Endothelial cell of umbilical vein (primary cell): ENCODE measurements around the gene NPPA. TPM values are rescaled to one million over a fixed set of nuclear protein-coding genes. Genes with fewer than 3 reads are reported as not detected.

Experiments used
- BruUV-seq: library from RNA; stranded (reverse); fragments of 400-500 nt; replicated peaks from 2 replicates; lab custom pipeline; 2021; lab: Mats Ljungman, UMichigan
- CTCF ChIA-PET: fragments of 300-600, 350-600 bp; sonication (Branson Sonifier 250); formaldehyde crosslinking; loops from one replicate; lab custom pipeline; 2021; ENCODE audit warnings: antibody characterized with exemption, inconsistent platforms; lab: Charles Lee
- POLR2A ChIA-PET: fragments of 300-600, 350-600 bp; sonication (Branson Sonifier 250); formaldehyde crosslinking; loops from one replicate; lab custom pipeline; 2021; ENCODE audit warnings: antibody characterized with exemption, inconsistent platforms; lab: Charles Lee
- DNase-seq: peaks from one replicate; pipeline ENCODE4 v3.0.0-alpha.2; 2011; ENCODE audit warnings: low read depth, low spot score
- FAIRE-seq: peaks from 2 replicates; lab custom pipeline; 2011; peaks lifted over from hg19 to GRCh38; lab: Jason Lieb, UNC
- H2AFZ ChIP-seq: 2 replicates; pipeline ENCODE4 v1.6.0; 2012; ENCODE audit warnings: low read depth, low read length, control low read depth, inconsistent platforms
- H3K27ac ChIP-seq: 2 replicates; pipeline ENCODE4 v1.5.1; 2011; ENCODE audit warnings: low read depth, mild to moderate bottlenecking, control low read depth, low read length, moderate library complexity; ENCODE audit not compliant: insufficient read depth
- H3K27me3 ChIP-seq, 2 experiments: 2 replicates each; pipeline versions ENCODE4 v1.6.0 to v1.6.1; 2011; ENCODE audit warnings: low read length in 2 of 2, mixed read lengths in 1 of 2; ENCODE audit not compliant: control insufficient read depth in 2 of 2, insufficient read depth in 2 of 2
- H3K36me3 ChIP-seq, 2 experiments: 2 replicates in 1 of 2; 3 replicates in 1 of 2; pipeline ENCODE4 v1.5.1; 2011; ENCODE audit warnings: low read length in 2 of 2, mild to moderate bottlenecking in 1 of 2, moderate library complexity in 1 of 2; ENCODE audit not compliant: control insufficient read depth in 2 of 2, insufficient read depth in 2 of 2; ENCODE audit errors: extremely low read depth in 1 of 2
- H3K4me1 ChIP-seq: 3 replicates; pipeline ENCODE4 v1.5.1; 2011; ENCODE audit warnings: mild to moderate bottlenecking, low read length; ENCODE audit not compliant: control insufficient read depth, insufficient read depth; ENCODE audit errors: extremely low read depth
- H3K4me2 ChIP-seq: 2 replicates; pipeline ENCODE4 v1.6.1; 2011; ENCODE audit warnings: low read length, control low read depth, mixed read lengths; ENCODE audit not compliant: insufficient read depth
- H3K4me3 ChIP-seq, 3 experiments: fragments of 200-600 bp in 1 of 3; sonication (generic), shearing (Covaris generic) in 1 of 3; replicated peaks in 1 of 3; 2 replicates each; pipeline ENCODE4 v1.5.1; 2011 to 2016; ENCODE audit warnings: control low read depth in 3 of 3, low read length in 3 of 3, mild to moderate bottlenecking in 2 of 3, inconsistent platforms in 1 of 3, low read depth in 1 of 3, moderate library complexity in 1 of 3; ENCODE audit not compliant: insufficient read depth in 1 of 3
- H3K79me2 ChIP-seq: 2 replicates; pipeline ENCODE4 v1.6.0; 2012; ENCODE audit warnings: low read length, inconsistent platforms; ENCODE audit not compliant: control insufficient read depth, insufficient read depth
- H3K9ac ChIP-seq: replicated peaks from 2 replicates; pipeline ENCODE3; 2011; ENCODE audit warnings: low read length, control low read depth; ENCODE audit not compliant: insufficient read depth; ENCODE audit errors: extremely low read depth
- H3K9me1 ChIP-seq: replicated peaks from 3 replicates; pipeline ENCODE4 v1.6.0; 2011; ENCODE audit warnings: mild to moderate bottlenecking, low read length; ENCODE audit not compliant: control insufficient read depth, insufficient read depth; ENCODE audit errors: extremely low read depth
- H3K9me3 ChIP-seq: replicated peaks from 2 replicates; pipeline ENCODE4 v1.5.1; 2012; ENCODE audit warnings: low read length, inconsistent platforms; ENCODE audit not compliant: control insufficient read depth, insufficient read depth
- H4K20me1 ChIP-seq: replicated peaks from 2 replicates; pipeline ENCODE3; 2011; ENCODE audit warnings: mild to moderate bottlenecking, low read length; ENCODE audit not compliant: control insufficient read depth, insufficient read depth; ENCODE audit errors: extremely low read depth
- EZH2 ChIP-seq: IDR thresholded peaks from 2 replicates; pipeline ENCODE4 v1.6.1; 2012; ENCODE audit warnings: borderline replicate concordance, low read depth, mild to moderate bottlenecking, moderate library complexity, low read length, inconsistent platforms; ENCODE audit not compliant: severe bottlenecking
- FOS ChIP-seq: IDR thresholded peaks from 2 replicates; pipeline ENCODE4 v1.6.1; 2011; ENCODE audit warnings: mild to moderate bottlenecking, low read length, moderate library complexity, borderline replicate concordance; ENCODE audit not compliant: insufficient read depth
- GATA2 ChIP-seq: IDR thresholded peaks from 2 replicates; pipeline ENCODE4 v1.7.0; 2011; ENCODE audit warnings: low read depth, mild to moderate bottlenecking, moderate library complexity, mixed read lengths, low read length; ENCODE audit not compliant: insufficient read length, insufficient read depth
- JUN ChIP-seq: IDR thresholded peaks from 2 replicates; pipeline ENCODE4 v1.6.1; 2011; ENCODE audit warnings: borderline replicate concordance, low read depth; ENCODE audit not compliant: insufficient read length, insufficient read depth
- MYC ChIP-seq: IDR thresholded peaks from one replicate; pipeline ENCODE4 v1.6.1; 2011; ENCODE audit warnings: mild to moderate bottlenecking, low read depth, low read length
- POLR2A ChIP-seq: IDR thresholded peaks from 2 replicates; pipeline ENCODE4 v1.6.1; 2012; ENCODE audit warnings: low read depth, mild to moderate bottlenecking, control low read depth, low read length
- POLR2AphosphoS5 ChIP-seq: IDR thresholded peaks from 2 replicates; pipeline ENCODE4 v1.6.1; 2012; ENCODE audit warnings: low read depth, mild to moderate bottlenecking, control low read depth, low read length, moderate library complexity; ENCODE audit not compliant: insufficient read depth
- dilution Hi-C: fragments of 300-500 bp; cut with MboI; formaldehyde crosslinking; loops from one replicate; pipeline ENCODE4 v1.15.0; 2019; ENCODE audit warnings: low sequenced_read_pairs; ENCODE audit not compliant: extremely low pct_ligation_motif_present
- intact Hi-C: fragments of 100-400 bp; cut with micrococcal nuclease; formaldehyde crosslinking; loops from one replicate; pipeline ENCODE4 v1.10.0; 2022
- polyA plus RNA-seq, 4 experiments: library from polyadenylated mRNA; depleted of rRNA in 3 of 4; stranded (reverse) in 3 of 4; unstranded in 1 of 4; fragments of >200 nt; gene quantifications; 2 replicates each; pipeline versions ENCODE4 v1.2.1 to v1.2.3, GENCODE V29; 2011 to 2012; ENCODE audit warnings: missing spikeins in 1 of 4
- total RNA-seq: library from RNA; stranded (reverse); gene quantifications from 2 replicates; pipeline ENCODE4 v1.2.3, GENCODE V29; 2021
- TF ChIP-seq, protein P1 (sequence below): IDR thresholded peaks from 2 replicates; pipeline ENCODE4 v1.6.1; 2011; ENCODE audit not compliant: insufficient read depth, insufficient read length
- TF ChIP-seq, protein P2 (sequence below), 2 donors: IDR thresholded peaks; 1 replicate in 1 of 2; 2 replicates in 1 of 2; pipeline ENCODE4 v1.5.1; 2011; ENCODE audit warnings: low read length in 2 of 2, mild to moderate bottlenecking in 2 of 2, moderate library complexity in 2 of 2, control low read depth in 1 of 2, inconsistent platforms in 1 of 2, low read depth in 1 of 2; ENCODE audit not compliant: insufficient read depth in 1 of 2; ENCODE audit errors: extremely low read depth in 1 of 2

NPPA gene
- total and polyA plus RNA-seq, 2 donors (not counting 3 experiments of a cell fraction or from before 2014, with no cell fraction given) = not detected

DNA sequence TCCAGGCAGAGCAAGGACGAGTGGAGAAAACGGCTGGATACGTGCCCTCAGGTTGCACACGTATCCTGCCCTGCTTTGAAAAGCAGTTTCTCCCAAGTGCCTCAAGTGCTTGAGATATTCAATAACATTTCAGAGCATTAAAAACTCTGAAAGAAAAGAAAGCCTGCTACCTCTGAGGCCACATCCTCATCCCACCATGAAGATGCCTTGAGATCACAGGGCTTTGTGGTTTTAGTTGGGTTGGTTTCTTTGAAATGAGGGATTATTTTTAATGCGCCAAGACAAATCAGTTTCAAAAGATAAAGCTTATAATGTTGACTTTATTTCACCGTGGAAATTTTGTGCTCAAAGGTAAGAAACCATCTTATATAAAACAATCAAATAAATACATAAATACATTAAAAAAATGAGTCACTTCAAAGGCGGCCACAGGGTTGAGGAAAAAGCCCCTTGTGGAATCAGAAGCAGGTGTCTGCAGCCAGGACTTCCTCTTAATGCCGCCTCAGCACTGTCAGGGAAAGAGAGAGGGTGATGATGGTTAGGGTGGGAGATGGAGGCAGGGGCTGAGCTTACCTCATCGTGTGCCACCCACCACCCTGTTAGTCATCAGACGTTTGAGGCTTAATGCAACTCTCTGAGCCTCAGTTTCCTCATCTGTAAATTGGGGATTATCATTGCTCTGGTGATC, 9.7 kb upstream of the NPPA start:
- H3K27ac ChIP-seq = no peak overlapping the region
- no peak overlapping the region for H3K4me2 ChIP-seq
- dilution Hi-C loops (no loop called here), intact Hi-C loops (no loop called here)
- no peaks in the 10 kb centered on the region for H3K79me2 ChIP-seq
- POLR2A ChIA-PET = no interaction called here
- H3K4me1 ChIP-seq = no peaks in the 10 kb centered on the region
- no peaks in the 10 kb centered on the region for H4K20me1 ChIP-seq
- CTCF ChIA-PET = interaction anchor here (1.4 to 1.6 kb wide), 2 partner anchors 14 to 19 kb away, joined by 3 to 5 read pairs; no protein-coding TSS in a partner anchor
- no peak for DNase-seq
- no peak for TF ChIP-seq JUN
- TF ChIP-seq, protein P1, sequence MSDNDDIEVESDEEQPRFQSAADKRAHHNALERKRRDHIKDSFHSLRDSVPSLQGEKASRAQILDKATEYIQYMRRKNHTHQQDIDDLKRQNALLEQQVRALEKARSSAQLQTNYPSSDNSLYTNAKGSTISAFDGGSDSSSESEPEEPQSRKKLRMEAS = no peak
- TF ChIP-seq FOS = no peak
- no peak for TF ChIP-seq MYC
- no peak for TF ChIP-seq EZH2
- TF ChIP-seq POLR2AphosphoS5 = no peak
- TF ChIP-seq POLR2A = no peak
- TF ChIP-seq, protein P2, sequence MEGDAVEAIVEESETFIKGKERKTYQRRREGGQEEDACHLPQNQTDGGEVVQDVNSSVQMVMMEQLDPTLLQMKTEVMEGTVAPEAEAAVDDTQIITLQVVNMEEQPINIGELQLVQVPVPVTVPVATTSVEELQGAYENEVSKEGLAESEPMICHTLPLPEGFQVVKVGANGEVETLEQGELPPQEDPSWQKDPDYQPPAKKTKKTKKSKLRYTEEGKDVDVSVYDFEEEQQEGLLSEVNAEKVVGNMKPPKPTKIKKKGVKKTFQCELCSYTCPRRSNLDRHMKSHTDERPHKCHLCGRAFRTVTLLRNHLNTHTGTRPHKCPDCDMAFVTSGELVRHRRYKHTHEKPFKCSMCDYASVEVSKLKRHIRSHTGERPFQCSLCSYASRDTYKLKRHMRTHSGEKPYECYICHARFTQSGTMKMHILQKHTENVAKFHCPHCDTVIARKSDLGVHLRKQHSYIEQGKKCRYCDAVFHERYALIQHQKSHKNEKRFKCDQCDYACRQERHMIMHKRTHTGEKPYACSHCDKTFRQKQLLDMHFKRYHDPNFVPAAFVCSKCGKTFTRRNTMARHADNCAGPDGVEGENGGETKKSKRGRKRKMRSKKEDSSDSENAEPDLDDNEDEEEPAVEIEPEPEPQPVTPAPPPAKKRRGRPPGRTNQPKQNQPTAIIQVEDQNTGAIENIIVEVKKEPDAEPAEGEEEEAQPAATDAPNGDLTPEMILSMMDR (IDR thresholded peaks at IDR 0.05; ENCODE audit: extremely low read depth in 1 of 2, insufficient read depth in 1 of 2, low read depth in 1 of 2, low read length in 2 of 2) = no peak
- no peak for TF ChIP-seq GATA2
- no peak for FAIRE-seq
- no peak overlapping the region for H3K4me3 ChIP-seq
- no TSS peak for BruUV-seq
- H3K9me3 ChIP-seq = no peaks in the 10 kb centered on the region
- H2AFZ ChIP-seq = no peak overlapping the region
- no peaks in the 10 kb centered on the region for H3K36me3 ChIP-seq
- H3K27me3 ChIP-seq = peaks cover 18 to 20% of the 10 kb centered on the region in 2 experiments
- H3K9me1 ChIP-seq = no peaks in the 10 kb centered on the region
- H3K9ac ChIP-seq = no peak overlapping the region
